GM12873 (cell line): Measurements from ENCODE around the gene TTR.

Source experiments
- TF ChIP-seq, protein P1 (sequence below): IDR thresholded peaks from 2 replicates; pipeline ENCODE4 v1.5.1; 2012; ENCODE audit warnings: low read depth, mild to moderate bottlenecking, moderate library complexity, low read length, control low read depth; ENCODE audit not compliant: insufficient read depth; ENCODE audit errors: missing control alignments

The TTR gene

DNA sequence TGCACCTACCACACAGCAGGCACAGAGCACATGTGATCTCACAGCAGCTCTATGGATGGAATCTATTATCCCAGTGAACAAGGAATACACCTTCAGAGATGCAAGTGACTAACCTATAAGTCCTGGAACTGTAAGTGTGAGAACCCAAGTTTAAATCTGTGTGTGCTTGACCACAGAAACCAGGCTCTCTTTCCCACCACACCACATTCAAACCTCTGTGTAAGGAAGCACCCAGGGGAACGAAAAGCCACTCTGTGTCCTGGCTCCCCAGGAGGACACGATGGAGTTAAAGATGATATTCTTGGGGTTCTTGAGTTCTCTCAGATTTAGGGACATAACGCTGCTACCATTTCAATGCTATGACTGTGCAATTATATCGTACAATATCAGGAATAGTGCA lies 38.9 kb downstream of the TTR start:
- TF ChIP-seq, protein P1, sequence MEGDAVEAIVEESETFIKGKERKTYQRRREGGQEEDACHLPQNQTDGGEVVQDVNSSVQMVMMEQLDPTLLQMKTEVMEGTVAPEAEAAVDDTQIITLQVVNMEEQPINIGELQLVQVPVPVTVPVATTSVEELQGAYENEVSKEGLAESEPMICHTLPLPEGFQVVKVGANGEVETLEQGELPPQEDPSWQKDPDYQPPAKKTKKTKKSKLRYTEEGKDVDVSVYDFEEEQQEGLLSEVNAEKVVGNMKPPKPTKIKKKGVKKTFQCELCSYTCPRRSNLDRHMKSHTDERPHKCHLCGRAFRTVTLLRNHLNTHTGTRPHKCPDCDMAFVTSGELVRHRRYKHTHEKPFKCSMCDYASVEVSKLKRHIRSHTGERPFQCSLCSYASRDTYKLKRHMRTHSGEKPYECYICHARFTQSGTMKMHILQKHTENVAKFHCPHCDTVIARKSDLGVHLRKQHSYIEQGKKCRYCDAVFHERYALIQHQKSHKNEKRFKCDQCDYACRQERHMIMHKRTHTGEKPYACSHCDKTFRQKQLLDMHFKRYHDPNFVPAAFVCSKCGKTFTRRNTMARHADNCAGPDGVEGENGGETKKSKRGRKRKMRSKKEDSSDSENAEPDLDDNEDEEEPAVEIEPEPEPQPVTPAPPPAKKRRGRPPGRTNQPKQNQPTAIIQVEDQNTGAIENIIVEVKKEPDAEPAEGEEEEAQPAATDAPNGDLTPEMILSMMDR, result no peak

DNA sequence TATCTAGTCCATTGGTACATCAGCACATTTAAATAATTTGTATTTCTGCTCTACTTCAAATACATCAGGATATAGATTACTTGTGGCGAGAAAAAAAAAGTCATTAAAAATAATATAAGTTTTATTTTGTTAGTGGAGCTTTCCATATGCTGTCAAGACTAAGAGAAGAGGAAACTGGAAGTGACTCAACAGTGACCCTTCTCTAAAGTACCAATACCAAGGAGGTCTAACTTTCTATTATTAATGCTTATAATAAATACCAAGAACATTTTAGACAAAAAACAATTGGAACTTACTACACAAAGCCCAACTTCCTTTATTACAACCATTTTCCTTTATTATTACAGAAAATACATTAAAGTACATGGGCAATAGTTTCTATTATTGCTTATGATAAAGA lies 39.8 kb downstream of the TTR start:
- TF ChIP-seq, protein P1, result no peak

DNA sequence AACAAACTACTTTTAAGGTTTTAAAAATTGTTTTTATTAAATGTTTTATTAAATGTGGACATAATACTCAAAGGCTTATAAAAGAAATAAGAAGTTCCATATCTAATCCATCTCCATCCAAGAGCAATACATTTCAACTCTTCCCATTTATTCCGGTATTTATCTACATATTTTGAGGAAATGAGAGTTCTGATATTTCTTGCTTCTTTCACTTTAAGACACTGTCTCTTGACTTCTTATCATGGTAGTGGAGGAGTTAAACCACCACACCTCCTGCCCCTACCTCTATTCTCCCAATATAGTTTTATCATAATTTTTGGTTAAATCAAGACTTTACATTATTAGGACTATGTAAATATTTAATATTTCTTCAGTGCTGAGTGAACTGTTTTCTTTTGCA lies 40.7 kb downstream of the TTR start:
- TF ChIP-seq, protein P1, result no peak

DNA sequence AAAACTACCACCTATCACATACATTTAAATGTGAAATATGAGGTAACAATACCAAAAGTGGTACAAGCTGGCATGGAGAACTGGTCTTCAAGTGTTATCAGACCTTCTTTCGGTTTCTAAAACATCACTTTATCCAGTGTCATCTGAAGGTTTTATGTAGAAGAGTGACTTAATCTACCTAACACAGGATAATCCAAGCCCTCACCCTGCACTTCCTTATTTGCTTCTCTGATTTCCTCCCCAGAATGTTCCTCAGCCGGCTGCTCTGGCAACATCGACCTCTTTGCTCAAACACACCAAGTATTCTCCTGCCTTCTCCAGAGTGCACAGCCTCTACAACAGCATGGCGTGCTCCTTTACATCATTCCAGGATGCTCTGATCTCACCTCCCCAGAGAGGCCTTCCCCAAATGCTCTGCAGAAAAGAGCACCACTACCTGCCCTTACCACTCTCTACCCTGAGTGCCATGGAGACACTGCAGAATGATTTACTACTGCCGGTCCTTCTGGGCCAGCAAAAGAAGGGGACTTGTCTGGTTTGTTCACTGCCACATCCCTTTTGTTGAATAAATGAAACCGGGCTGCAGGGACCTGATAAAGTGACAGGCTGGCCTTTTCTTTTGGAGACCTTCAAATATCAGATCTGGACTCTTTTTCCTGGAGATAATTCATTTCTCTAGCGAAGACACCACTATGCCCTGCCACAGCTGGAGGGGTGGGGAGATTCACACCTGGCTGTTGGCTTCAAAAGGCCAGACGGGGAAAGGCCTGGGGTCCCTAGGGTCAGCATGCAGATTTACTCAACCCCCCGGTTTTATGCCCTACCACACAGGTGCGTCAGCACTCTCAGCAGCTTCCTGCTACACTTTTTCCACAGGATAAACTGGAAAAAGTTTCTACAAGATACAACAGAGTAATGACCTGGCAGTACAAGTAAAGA lies 42.0 kb downstream of the TTR start:
- TF ChIP-seq, protein P1, result no peak

DNA sequence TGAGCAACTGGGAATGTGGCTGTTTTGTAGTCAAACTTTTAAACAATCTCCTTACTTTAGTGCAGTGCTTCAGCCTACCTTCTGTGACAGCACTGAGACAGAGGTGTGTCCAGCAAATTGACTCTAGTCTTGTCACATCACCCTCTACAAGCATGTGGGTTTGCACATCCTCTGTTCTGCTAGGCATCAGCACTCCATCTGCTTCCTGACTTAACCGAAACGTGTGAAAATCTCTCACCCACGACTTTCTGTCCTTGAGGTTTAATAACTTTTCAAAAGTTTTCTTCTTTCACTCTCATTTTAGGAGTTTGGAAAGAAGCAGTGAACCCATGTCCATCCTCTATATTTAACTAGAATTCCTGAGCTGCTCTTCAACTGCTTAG lies 42.6 kb downstream of the TTR start:
- TF ChIP-seq, protein P1, result no peak

DNA sequence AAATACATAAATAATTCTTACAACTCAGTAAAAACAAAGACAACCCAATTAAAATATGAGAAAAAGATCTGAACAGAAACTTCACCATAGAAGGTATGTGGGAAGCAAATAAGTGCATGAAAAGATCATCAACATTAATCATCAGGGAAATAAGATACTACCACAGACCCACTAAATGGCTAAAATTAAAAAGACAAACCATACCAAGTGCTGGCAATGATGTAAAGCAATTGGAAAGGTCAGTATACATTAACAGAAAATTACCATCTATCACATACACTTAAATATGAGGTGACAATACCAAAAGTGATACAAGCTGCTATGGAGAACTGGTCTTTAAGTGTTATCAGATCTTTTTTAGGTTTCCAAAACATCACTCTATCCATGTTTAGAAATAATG lies 44.7 kb downstream of the TTR start:
- TF ChIP-seq, protein P1, result no peak

DNA sequence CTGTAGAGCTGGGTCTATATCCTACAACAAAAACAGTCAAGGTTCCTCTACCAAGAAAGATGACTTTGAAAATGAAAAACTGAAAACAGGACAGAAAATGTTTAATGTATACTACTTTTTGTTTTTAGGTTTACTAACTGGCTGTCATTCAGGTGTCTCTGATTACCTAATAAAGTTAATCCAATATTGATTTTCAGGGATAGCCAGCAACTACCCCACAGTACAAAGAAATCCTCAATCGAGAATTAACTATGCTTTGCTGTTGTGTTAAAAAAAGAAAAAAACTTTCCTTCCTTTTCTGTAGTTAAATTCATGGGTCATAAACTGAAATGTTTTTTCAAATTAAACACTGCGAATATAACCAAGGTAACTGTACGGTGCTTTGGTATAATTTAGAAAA lies 45.8 kb downstream of the TTR start:
- TF ChIP-seq, protein P1, result no peak
